Measurements from ENCODE around the gene SLC20A1. TPM values are rescaled to one million over a fixed set of nuclear protein-coding genes. Genes with fewer than 3 reads are reported as not detected.

The SLC20A1 gene
- polyA plus RNA-seq, 1 experiment = 25.3 TPM

- Histone ChIP-seq H3K36me3 (ENCODE audit: control insufficient read depth, insufficient read depth, low read length) (no peaks in the 10 kb centered on the region), H3K27me3 (ENCODE audit: control insufficient read depth, insufficient read depth, low read length) (no peaks in the 10 kb centered on the region), H3K4me3 (ENCODE audit: low read depth, low read length) (no peak overlapping the region)
- ChIA-PET POLR2A (no interaction called here), CTCF (interaction anchor here (0.7 to 1.3 kb wide), 3 partner anchors 11 to 21 kb away, joined by 3 to 7 read pairs (median 3); no protein-coding TSS in a partner anchor)
- no peak for TF ChIP-seq CTCF (IDR thresholded peaks at IDR 0.05; ENCODE audit: insufficient read depth, low read depth, low read length)
- no peak for DNase-seq (ENCODE audit: low read depth)
These were observed 53.2 kb downstream of the SLC20A1 start for GRCh38 chr2:112698834-112699515.

GRCh38 chr2:112699984-112700667 lies 54.4 kb downstream of the SLC20A1 start:
- Histone ChIP-seq H3K27me3 (ENCODE audit: control insufficient read depth, insufficient read depth, low read length) (no peaks in the 10 kb centered on the region), H3K4me3 (ENCODE audit: low read depth, low read length) (no peak overlapping the region), H3K36me3 (ENCODE audit: control insufficient read depth, insufficient read depth, low read length) (no peaks in the 10 kb centered on the region)
- DNase-seq (ENCODE audit: low read depth) = no peak
- POLR2A ChIA-PET = no interaction called here
- CTCF ChIA-PET = interaction anchor here (0.7 to 1.3 kb wide), 3 partner anchors 15 to 70 kb away, joined by 3 to 7 read pairs (median 7); no protein-coding TSS in a partner anchor
- no peak for TF ChIP-seq CTCF (IDR thresholded peaks at IDR 0.05; ENCODE audit: insufficient read depth, low read depth, low read length)

- Histone ChIP-seq H3K36me3 (ENCODE audit: control insufficient read depth, insufficient read depth, low read length) (no peaks in the 10 kb centered on the region), H3K4me3 (ENCODE audit: low read depth, low read length) (no peak overlapping the region), H3K27me3 (ENCODE audit: control insufficient read depth, insufficient read depth, low read length) (no peaks in the 10 kb centered on the region)
- TF ChIP-seq CTCF (IDR thresholded peaks at IDR 0.05; ENCODE audit: insufficient read depth, low read depth, low read length) = no peak
- ChIA-PET CTCF (interaction anchor here (0.8 to 1.1 kb wide), 2 partner anchors 15 to 71 kb away, joined by 3 read pairs; no protein-coding TSS in a partner anchor), POLR2A (no interaction called here)
- no peak for DNase-seq (ENCODE audit: low read depth)
These were observed 55.3 kb downstream of the SLC20A1 start for GRCh38 chr2:112701052-112701451.

- ChIA-PET CTCF (interaction anchor here (1.3 kb wide), 1 partner anchor 13 kb away, joined by 3 read pairs; no protein-coding TSS in a partner anchor), POLR2A (no interaction called here)
- Histone ChIP-seq H3K27me3 (ENCODE audit: control insufficient read depth, insufficient read depth, low read length) (no peaks in the 10 kb centered on the region), H3K4me3 (ENCODE audit: low read depth, low read length) (no peak overlapping the region), H3K36me3 (ENCODE audit: control insufficient read depth, insufficient read depth, low read length) (no peaks in the 10 kb centered on the region)
- no peak for TF ChIP-seq CTCF (IDR thresholded peaks at IDR 0.05; ENCODE audit: insufficient read depth, low read depth, low read length)
- DNase-seq (ENCODE audit: low read depth) = no peak
These were observed 57.9 kb downstream of the SLC20A1 start for GRCh38 chr2:112703684-112704083.

GRCh38 chr2:112705575-112705974 lies 59.8 kb downstream of the SLC20A1 start:
- POLR2A ChIA-PET = no interaction called here
- Histone ChIP-seq H3K4me3 (ENCODE audit: low read depth, low read length) (no peak overlapping the region), H3K36me3 (ENCODE audit: control insufficient read depth, insufficient read depth, low read length) (no peaks in the 10 kb centered on the region), H3K27me3 (ENCODE audit: control insufficient read depth, insufficient read depth, low read length) (no peaks in the 10 kb centered on the region)
- no peak for TF ChIP-seq CTCF (IDR thresholded peaks at IDR 0.05; ENCODE audit: insufficient read depth, low read depth, low read length)
- CTCF ChIA-PET = interaction anchor here (2.6 kb wide), 1 partner anchor 21 kb away, joined by 19 read pairs; no protein-coding TSS in a partner anchor
- no peak for DNase-seq (ENCODE audit: low read depth)

All from BJ (cell line).